BE2C (cell line): ENCODE data around the gene GCH1.
"Not testable (repeated sequence)": the region's sequence is repeated elsewhere in the genome, so short reads cannot be mapped to it uniquely, and the experiment has no call there.

Source experiments
- DNase-seq: peaks from one replicate; pipeline ENCODE4 v3.0.0-alpha.2; 2020
- H3K27me3 ChIP-seq: fragments of 250-450 bp; sonication (Bioruptor Pico); 2 replicates; pipeline ENCODE4 v1.5.1; 2020; ENCODE audit warnings: mild to moderate bottlenecking
- H3K36me3 ChIP-seq: fragments of 250-450 bp; sonication (Bioruptor Pico); 2 replicates; pipeline ENCODE4 v1.5.1; 2020; ENCODE audit warnings: mild to moderate bottlenecking
- H3K4me1 ChIP-seq: fragments of 250-450 bp; sonication (Bioruptor Pico); 2 replicates; pipeline ENCODE4 v1.5.1; 2020
- H3K4me3 ChIP-seq: 2 replicates; pipeline ENCODE4 v1.5.1; 2011; ENCODE audit warnings: low read depth, low read length
- H3K9me3 ChIP-seq: fragments of 250-450 bp; sonication (Bioruptor Pico); 2 replicates; pipeline ENCODE4 v1.5.1; 2020
- TF ChIP-seq, protein P1 (sequence below): IDR thresholded peaks from 2 replicates; pipeline ENCODE4 v1.5.1; 2012; ENCODE audit warnings: mild to moderate bottlenecking, low read depth, low read length

GCH1 gene

DNA sequence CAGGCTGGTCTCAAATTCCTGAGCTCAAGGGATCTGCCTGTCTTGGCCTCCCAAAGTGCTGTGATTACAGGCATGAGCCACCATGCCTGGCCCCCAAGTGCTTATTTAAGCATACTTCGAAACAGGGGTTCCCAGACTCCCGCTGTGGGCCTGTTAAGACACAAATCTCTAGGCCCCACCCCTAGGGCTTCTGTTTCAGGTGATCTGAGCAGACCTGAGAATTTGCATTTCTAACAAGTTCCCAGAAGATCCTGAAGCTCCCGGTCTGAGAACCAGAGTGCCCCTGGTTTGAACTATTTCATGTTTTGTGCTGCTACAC, 25.0 kb downstream of the GCH1 start:
- Histone ChIP-seq H3K36me3 (no peaks in the 10 kb centered on the region), H3K4me3 (no peak overlapping the region), H3K9me3 (no peaks in the 10 kb centered on the region), H3K4me1 (peaks cover 12% of the 10 kb centered on the region), H3K27me3 (no peaks in the 10 kb centered on the region)
- TF ChIP-seq, protein P1, sequence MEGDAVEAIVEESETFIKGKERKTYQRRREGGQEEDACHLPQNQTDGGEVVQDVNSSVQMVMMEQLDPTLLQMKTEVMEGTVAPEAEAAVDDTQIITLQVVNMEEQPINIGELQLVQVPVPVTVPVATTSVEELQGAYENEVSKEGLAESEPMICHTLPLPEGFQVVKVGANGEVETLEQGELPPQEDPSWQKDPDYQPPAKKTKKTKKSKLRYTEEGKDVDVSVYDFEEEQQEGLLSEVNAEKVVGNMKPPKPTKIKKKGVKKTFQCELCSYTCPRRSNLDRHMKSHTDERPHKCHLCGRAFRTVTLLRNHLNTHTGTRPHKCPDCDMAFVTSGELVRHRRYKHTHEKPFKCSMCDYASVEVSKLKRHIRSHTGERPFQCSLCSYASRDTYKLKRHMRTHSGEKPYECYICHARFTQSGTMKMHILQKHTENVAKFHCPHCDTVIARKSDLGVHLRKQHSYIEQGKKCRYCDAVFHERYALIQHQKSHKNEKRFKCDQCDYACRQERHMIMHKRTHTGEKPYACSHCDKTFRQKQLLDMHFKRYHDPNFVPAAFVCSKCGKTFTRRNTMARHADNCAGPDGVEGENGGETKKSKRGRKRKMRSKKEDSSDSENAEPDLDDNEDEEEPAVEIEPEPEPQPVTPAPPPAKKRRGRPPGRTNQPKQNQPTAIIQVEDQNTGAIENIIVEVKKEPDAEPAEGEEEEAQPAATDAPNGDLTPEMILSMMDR: no peak
- no peak for DNase-seq

DNA sequence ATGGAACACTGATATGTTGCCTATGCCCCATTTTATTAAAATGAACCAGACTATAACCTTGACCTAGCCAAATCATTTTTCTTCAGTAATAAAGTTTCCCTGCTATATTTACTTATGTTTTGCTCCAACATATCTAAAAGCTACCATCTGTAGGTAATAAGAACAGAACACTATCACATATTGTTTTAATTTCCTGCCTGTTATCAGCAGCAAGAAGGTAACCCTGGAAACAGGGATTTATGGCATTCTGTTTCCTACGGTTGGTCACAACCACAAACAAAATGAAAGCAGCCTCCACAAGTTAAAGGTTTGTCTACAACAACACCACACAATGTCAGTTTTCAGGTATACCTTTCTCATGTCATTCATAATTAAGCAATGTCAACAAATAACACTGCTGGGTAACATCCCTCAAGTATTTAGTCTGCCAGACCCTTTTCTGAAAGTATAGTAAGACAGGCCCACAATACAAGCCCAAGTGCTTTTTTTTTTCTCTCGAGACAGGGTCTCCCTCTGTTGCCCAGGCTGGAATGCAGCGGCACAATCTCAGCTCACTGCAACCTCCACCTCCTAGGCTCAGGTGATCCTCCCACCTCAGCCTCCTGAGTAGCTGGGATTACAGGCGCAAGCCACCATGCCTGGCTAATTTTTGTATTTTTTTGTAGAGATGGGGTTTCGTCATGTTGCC, 25.5 kb downstream of the GCH1 start:
- no peak for DNase-seq
- Histone ChIP-seq H3K4me1 (peaks cover 11% of the 10 kb centered on the region), H3K27me3 (no peaks in the 10 kb centered on the region), H3K9me3 (no peaks in the 10 kb centered on the region), H3K36me3 (no peaks in the 10 kb centered on the region), H3K4me3 (peak overlapping the region; percentile 25)
- TF ChIP-seq, protein P1: no peak

- not testable (repeated sequence) for DNase-seq, H3K36me3 ChIP-seq
- peaks cover 11% of the 10 kb centered on the region for H3K4me1 ChIP-seq
Observed at GRCh38 chr14:54875648-54876047, 27.0 kb downstream of the GCH1 start.

GRCh38 chr14:54870154-54871090, 32.2 kb downstream of the GCH1 start:
- not testable (repeated sequence) for H3K27me3 ChIP-seq, DNase-seq, H3K9me3 ChIP-seq, H3K4me3 ChIP-seq, H3K36me3 ChIP-seq
- peaks cover 13% of the 10 kb centered on the region for H3K4me1 ChIP-seq

More at GRCh38 chr14:54875648-54876047, 27.0 kb downstream of the GCH1 start:
- not testable (repeated sequence) for H3K4me3 ChIP-seq, H3K9me3 ChIP-seq, H3K27me3 ChIP-seq

GRCh38 chr14:54867011-54867410, 35.6 kb downstream of the GCH1 start:
- TF ChIP-seq, protein P1: no peak
- Histone ChIP-seq H3K27me3 (no peaks in the 10 kb centered on the region), H3K4me1 (peaks cover 13% of the 10 kb centered on the region), H3K36me3 (no peaks in the 10 kb centered on the region), H3K9me3 (no peaks in the 10 kb centered on the region), H3K4me3 (no peak overlapping the region)
- DNase-seq: peak; percentile 21

DNA sequence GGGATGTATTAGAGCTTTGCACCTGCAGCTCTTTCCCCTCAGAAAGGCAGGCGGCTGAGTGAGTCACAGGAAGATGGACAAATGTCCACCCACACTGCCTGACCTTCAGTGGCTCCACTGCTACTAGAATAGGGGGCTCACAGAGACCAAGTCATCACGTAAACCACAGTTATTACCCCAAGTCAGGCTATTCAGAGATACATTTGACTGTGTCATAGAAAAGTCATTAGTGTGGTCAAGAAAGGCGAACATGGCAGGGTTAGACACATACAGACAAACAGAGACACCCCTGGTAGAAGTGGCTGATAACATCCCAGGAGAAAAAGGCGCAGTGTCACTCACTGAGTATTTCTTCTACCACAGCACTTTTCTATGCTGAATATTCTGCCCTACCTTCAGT, 36.0 kb downstream of the GCH1 start:
- Histone ChIP-seq H3K27me3 (no peaks in the 10 kb centered on the region), H3K4me1 (peaks cover 13% of the 10 kb centered on the region), H3K9me3 (no peaks in the 10 kb centered on the region), H3K36me3 (no peaks in the 10 kb centered on the region), H3K4me3 (no peak overlapping the region)
- TF ChIP-seq, protein P1: 0 out of 2 replicates have a peak, but pooled peaks have one; percentile 7
- DNase-seq: peak; percentile 21

- Histone ChIP-seq H3K4me3 (no peak overlapping the region), H3K9me3 (no peaks in the 10 kb centered on the region), H3K27me3 (no peaks in the 10 kb centered on the region), H3K36me3 (peaks cover 3% of the 10 kb centered on the region; the same call in 1 of the 2 replicates), H3K4me1 (peaks cover 13% of the 10 kb centered on the region)
- no peak for DNase-seq
- TF ChIP-seq, protein P1: no peak
Observed at GRCh38 chr14:54864526-54864925, 38.1 kb downstream of the GCH1 start.
